ENCODE measurements around the gene PHKG1.
"Not testable (repeated sequence)": the region's sequence is repeated elsewhere in the genome, so short reads cannot be mapped to it uniquely, and the experiment has no call there.

Gene PHKG1

DNA sequence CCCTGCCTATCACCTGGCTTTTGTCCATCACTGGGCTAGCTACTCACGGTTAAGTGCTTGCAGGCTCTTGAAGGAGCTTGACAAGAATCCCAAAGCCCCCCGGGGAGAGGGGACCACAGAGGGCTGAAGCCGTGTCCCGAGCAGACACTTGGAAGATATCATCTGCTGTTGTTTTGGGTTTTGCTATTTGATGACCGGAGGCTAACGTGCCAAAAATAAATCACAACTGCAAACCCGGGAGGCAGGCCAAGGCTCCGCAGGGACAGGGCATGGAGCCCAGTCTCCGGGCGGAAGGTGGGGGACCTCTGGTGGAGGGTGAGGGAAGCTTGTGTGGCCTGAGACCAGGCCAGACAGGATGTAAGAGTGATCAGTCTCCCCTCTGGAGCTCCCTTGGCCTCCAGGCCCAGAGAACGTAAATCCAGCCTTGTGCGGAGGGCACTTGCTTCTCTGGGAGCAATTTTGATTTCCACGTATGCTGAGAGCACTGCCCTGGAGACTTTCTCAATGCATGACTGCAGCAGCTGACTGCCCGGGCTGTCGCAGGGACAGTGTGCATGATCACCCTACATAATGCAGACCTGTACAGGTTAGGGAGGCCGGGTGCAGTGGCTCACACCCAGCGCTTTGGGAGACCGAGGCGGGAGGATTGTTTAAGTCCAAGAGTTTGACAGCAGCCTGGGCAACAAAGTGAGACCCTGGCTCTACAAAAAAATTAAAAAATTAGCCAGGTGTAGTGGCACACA lies at the start of gene PHKG1:
Gene PHKG1, minus strand, starts transcription at position 164 of the 743 bp plus-strand sequence. CDS start 4,011 bp downstream, outside the sequence.
- no peak for DNase-seq (ENCODE audit: low read depth, low spot score)

DNA sequence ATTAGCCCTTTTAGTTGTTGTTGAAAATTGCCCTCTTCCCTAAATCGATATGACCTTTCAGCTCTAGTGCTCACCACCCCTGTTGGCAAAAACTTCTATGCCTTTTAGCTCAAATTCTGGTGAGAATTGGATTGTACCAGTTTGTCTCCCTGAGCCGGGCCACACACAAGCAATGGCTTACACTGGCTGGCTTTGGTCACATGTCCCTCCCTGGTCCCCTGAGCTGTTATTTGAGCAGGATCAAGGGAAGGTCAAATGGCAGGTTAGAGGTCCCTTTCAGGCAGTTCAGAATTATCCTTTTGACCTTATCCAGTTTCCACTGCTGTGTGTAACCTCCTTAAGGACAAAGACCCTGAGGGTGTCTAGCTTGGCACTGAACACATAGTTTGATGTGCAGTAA lies 38.3 kb upstream of the PHKG1 start:
- DNase-seq (ENCODE audit: low read depth, low spot score), result not testable (repeated sequence)

- DNase-seq (ENCODE audit: low read depth, low spot score), result no peak
Observed at GRCh38 chr7:56127241-56127975, 34.7 kb upstream of the PHKG1 start.

DNA sequence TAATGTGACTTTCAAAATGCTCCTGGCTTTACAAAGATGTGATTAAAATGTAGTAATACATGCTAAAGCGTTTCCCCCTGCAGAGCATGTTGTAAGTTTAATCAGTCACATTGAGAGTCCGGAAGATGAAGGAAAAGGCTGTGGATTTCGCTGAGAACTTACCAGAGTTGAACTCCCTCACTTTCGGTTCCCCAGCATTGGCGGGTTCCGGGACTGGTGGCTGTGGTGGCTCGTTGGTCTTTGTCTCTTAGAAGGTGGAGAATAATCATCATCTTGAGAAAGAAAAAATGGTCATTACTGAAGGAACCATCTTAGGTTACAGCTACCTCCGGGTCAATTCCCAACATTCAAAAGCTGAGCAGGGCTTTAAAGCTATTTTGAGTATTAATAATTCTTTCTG lies 33.1 kb upstream of the PHKG1 start:
- DNase-seq (ENCODE audit: low read depth, low spot score), result no peak

GRCh38 chr7:56124981-56125380 lies 32.2 kb upstream of the PHKG1 start:
- no peak for DNase-seq (ENCODE audit: low read depth, low spot score)

DNA sequence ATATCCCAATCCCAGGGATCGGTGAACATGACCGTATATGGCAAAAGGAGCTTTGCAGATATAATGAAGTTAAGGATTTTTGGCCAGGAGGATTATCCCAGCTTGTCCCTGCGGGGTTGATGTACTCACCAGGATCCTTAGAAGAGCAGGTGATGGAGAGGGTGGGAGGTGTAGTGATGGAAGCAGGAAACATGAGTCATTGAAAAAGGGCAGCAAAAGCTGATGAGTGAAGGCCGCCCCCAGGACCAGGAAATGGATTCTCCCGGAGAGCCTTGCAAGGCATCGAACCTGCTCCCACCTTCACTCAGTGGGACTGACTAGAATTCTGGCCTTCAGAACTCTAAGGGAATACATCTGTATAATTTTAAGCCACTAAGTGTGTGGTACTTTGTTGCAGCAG lies 28.7 kb upstream of the PHKG1 start:
- no peak for DNase-seq (ENCODE audit: low read depth, low spot score)

- no peak for DNase-seq (ENCODE audit: low read depth, low spot score)
Observed at GRCh38 chr7:56115852-56116538, 23.2 kb upstream of the PHKG1 start, which contains the start of gene NUPR2. TSS of gene NUPR2 (minus strand) at chr7:56116417. CDS start at chr7:56116314, 103 bp downstream.

- not testable (repeated sequence) for DNase-seq (ENCODE audit: low read depth, low spot score)
Observed at GRCh38 chr7:56112244-56112643, 19.5 kb upstream of the PHKG1 start.

GRCh38 chr7:56110611-56111010 lies 17.9 kb upstream of the PHKG1 start:
- DNase-seq (ENCODE audit: low read depth, low spot score), result no peak

- no peak for DNase-seq (ENCODE audit: low read depth, low spot score)
Observed at GRCh38 chr7:56107954-56108258, 15.2 kb upstream of the PHKG1 start.

DNA sequence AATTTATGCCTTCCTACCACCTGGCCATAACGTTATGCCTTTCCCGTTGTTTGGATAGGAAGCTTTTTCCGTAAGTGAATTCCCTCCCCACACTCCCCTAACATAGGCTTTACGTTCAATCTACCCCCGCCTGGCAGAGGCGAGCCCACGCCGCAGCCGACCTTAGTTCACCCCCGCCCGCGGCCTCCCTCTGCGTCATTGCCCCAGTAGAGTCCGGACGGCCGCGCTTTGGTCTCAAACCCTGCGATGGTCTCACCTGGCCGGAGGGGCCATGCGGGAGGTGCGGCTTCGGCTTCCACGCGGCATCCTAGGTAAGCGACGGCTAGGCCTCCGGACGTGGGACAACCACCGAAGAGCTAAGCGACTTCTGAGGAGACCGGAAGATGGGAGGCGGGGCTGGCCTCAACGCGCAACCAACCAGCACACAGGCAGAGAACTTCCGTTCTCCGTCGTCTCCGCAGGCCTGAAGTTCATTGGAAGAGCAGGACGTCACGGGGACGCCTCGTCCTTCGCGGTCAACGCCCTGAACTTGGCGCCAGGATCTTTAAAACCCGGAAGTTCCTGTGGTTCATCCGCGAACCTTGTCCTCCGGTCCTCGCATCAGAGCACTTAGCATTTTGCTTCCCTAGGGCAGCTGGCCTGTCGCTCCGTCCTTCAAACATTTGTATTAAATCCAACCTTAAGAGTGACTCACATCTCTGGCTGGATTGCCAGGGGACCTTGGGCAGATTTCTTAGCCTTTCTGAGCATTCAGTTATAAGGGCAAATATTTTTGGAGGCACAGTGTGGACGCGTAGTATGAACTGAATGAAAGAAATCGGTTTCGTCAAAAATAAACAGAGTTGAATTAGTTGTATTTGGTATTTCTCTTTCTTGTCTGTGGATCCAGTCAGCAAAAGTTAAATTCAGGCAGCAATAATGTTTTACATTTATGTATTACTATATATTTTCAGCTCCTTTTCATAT lies 13.6 kb upstream of the PHKG1 start, which contains the start of gene CHCHD2:
Gene CHCHD2, minus strand, starts transcription at position 369 of the 966 bp plus-strand sequence. Its CDS starts 63 bp downstream, at position 306.
- DNase-seq (ENCODE audit: low read depth, low spot score), result peak; percentile 82

DNA sequence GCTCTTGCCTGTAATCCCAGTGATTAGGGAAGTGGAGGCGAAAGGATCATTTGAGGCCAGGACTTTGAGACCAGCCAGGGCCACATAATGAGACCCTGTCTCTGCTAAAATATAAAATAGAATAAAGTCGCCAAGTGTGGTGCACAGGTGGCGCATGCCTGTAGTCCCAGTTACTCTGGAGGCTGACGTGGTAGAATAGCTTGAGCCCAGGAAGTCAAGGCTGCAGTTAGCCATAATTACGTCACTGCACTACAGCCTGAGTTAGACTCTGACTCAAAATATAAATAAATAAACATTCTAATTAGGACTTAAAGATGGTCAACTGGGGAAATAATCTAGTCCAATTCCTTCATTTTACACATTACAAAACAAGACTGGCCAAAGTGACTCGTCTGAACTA lies 12.8 kb upstream of the PHKG1 start:
- no peak for DNase-seq (ENCODE audit: low read depth, low spot score)

GRCh38 chr7:56104138-56104537 lies 11.4 kb upstream of the PHKG1 start:
- DNase-seq (ENCODE audit: low read depth, low spot score), result not testable (repeated sequence)

- DNase-seq (ENCODE audit: low read depth, low spot score), result no peak
Observed at GRCh38 chr7:56099653-56100052, 6.9 kb upstream of the PHKG1 start.

- DNase-seq (ENCODE audit: low read depth, low spot score), result not testable (repeated sequence)
Observed at GRCh38 chr7:56098187-56099008, 5.6 kb upstream of the PHKG1 start.

DNA sequence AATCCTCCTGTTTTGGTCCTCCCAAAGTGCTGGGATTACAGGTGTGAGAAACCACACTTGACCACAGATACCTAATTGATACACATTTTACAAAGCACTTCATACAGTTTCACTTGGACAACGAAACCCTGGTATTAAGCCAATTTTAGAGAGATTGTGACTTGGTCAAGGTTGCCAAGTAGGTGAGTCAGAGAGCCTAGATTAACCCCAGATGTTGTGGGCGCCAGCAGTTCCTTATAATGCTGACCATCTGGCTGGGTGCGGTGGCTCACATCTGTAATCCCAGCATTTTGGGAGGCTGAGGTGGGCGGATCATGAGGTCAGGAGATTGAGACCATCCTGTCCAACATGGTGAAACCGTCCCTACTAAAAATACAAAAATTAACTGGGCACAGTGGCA lies 4.9 kb upstream of the PHKG1 start:
- no peak for DNase-seq (ENCODE audit: low read depth, low spot score)

DNA sequence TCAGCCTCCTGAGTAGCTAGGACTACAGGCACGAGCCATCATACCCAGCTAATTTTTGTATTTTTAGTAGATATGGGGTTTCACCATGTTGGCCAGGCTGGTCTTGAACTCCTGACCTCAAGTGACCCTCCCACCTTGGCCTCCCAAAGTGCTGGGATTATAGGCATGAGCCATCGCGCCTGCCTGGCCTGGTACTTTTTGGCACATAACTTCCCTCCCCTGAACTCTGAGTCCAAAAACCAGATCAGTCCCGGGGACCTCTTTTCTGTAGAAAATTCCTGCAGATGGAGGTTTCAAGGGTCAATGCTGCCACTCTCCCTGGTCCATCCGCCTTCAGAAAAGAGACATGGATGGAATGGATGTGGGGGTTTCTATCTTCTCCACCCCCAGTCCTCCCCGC lies 364 bp downstream of the PHKG1 start:
- not testable (repeated sequence) for DNase-seq (ENCODE audit: low read depth, low spot score)

- DNase-seq (ENCODE audit: low read depth, low spot score), result no peak
Observed at GRCh38 chr7:56091591-56091990, 1.2 kb downstream of the PHKG1 start.

DNA sequence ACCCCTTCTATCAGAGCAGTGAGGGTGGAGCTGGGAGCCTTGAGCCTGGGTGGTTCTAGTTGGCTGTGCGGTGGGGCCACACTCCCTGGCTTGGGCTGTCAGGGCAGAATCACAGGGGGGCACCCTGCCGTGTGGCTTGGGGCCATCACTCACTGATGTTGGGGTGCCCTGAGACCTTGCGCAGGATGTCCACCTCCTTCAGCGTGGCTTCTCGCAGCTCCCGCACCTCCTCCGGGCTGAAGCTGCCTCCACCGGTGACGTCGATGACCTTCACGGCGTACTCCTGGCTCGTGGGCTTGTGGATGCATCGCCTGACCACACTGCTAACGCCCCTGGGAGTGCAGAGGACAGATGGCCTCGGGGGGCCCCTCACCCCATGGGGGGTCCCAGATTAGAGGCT lies 5.3 kb downstream of the PHKG1 start:
- DNase-seq (ENCODE audit: low read depth, low spot score), result no peak

- no peak for DNase-seq (ENCODE audit: low read depth, low spot score)
Observed at GRCh38 chr7:56086761-56087160, 6.0 kb downstream of the PHKG1 start.
